Measurements from ENCODE around the gene CDC25B. TPM values are rescaled to one million over a fixed set of nuclear protein-coding genes. Genes with fewer than 3 reads are reported as not detected.

The CDC25B gene
- 10 to 100 TPM; 31.4 to 45.0 (median 36.7) TPM for polyA plus RNA-seq (ENCODE audit: insufficient read length in 4 of 4)

DNA sequence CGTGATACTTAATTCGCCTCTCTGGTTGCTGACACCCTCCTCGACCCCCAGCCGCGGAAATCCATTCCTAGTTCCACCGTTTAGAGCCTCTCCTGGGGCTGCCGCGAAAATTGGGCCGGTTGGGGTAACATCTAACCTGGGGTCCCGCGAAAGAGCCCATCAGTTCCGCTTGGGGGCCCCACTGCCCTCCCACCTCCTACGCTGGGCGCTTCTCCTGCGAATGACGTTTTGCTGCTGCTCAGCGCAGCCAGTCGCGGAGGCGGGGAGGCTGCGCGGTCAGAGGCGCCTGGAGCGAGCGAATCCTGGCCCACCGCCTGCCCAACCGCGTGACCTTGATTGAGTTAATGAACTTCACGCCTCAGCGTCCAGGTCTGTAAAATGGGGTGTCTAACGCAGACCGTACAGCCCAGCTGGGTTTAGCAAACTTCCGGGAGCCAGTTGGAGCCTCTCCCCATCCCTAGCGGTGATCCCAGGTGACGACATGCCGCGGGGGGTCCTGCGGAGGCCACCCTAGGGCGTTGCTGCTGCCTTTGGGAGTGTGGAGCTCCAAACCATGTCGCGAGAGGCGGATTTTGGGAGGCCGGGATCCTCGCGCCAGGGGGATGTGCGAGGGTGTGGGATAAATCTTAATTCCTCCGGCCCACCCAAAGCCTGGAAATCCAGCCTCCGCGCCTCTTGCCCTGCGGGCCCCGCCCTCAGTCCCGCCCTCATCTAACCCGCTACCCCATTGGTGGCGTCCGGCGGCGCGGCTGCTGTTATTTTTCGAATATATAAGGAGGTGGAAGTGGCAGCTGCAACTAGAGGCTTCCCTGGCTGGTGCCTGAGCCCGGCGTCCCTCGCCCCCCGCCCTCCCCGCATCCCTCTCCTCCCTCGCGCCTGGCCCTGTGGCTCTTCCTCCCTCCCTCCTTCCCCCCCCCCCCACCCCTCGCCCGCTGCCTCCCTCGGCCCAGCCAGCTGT, at the start of gene CDC25B:
TSS of gene CDC25B (plus strand) at position 800 of the 958 bp plus-strand sequence. CDS start 222 bp downstream, outside the sequence.
- DNase-seq (ENCODE audit: low read depth in 4 of 4, low spot score in 2 of 4): peak in 3 of 4 donors; percentile 75 to 87 (median 82)

DNA sequence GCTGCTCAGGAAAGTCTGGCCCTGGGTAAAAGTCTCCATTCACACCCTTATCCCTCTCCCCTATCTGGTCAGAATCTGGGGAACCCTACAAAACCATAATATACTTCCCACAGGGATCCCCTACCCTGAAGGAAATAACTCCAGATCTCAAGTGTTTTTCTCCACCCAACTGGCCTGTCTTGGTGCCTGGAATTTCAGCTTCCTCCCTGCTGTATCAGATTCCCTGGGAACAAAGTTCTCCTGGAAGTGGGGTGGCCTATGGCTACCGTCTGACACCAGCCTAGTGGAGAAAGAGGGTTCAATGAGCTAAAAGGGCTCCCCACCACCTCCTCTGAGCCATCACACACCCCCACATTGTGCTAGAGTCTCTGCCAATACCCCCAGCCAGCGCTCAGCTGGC, 48.6 kb upstream of the CDC25B start:
- DNase-seq (ENCODE audit: low read depth in 4 of 4, low spot score in 2 of 4): no peak

DNA sequence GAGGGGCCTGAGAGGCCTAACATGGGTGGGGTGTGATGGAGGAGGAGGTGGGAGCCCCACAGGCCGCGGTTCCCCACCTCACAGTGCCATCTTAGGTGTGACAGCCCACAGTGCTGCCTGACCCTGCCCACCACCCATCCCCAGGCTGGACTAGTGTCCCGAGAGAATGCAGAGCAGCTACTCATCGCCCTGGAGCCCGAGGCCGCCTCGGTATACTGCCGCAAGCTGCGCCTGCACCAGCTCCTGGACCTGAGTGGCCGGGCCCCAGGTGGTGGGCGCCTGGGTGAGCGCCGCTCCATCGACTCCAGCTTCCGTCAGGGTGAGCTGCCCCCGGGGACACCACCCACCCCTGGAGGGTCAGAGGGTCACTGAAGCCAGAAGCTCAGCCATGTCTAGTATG, 48.0 kb upstream of the CDC25B start:
- DNase-seq (ENCODE audit: low read depth in 4 of 4, low spot score in 2 of 4): no peak

DNA sequence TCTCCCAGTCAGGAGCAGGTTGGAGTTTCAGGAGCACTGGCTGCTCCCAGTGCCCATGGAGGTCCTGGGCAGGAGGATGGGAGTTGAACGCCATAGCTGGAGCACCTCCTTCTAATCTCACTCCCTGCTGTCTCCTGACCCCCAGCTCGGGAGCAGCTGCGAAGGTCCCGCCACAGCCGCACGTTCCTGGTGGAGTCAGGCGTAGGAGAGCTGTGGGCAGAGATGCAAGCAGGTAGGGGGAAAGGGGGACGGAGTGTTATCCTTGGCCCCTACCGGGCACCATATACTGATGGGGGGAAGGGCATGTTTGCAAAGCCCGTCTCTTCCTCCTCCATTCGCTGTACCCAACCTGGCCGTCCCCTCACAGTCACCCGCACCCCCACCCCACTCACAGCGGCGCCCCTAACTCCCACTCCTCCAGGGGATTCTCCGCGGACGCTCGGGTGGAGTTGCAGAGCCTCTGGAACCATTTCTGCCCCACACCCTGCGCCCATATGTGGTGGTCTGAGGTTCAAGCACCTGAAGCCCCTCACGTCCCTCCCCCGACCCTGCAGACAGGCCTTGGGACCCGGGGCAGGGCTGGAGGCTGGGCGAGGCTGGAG, 46.9 kb upstream of the CDC25B start:
- no peak for DNase-seq (ENCODE audit: low read depth in 4 of 4, low spot score in 2 of 4)

DNA sequence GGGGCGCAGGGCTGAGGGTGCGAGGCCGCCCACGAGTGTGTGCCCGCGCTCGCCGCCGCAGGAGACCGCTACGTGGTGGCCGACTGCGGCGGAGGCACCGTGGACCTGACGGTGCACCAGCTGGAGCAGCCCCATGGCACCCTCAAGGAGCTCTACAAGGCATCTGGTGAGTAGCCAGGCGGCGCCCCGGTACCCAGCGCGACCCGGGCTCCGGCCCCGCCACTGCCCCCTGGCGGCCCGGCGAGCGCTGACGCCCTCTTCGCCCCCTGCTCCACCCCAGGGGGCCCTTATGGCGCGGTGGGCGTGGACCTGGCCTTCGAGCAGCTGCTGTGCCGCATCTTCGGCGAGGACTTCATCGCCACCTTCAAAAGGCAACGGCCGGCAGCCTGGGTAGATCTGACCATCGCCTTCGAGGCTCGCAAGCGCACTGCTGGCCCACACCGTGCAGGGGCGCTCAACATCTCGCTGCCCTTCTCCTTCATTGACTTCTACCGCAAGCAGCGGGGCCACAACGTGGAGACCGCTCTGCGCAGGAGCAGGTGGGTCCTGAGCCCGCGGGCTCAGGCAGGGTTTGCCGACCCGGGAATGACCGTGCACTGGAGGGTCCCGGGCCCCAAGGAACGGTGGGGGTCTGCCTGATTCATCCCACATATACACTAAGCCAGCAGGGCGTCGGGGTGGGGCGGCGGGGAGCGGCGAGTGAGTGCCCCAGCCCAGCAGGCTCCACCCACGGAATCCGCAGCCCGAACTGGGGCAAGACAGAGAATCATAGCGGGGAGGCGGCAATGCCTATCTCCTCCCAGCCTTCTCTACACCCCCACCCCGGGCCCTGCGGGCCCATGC, 46.2 kb upstream of the CDC25B start:
- DNase-seq (ENCODE audit: low read depth in 4 of 4, low spot score in 2 of 4): no peak

DNA sequence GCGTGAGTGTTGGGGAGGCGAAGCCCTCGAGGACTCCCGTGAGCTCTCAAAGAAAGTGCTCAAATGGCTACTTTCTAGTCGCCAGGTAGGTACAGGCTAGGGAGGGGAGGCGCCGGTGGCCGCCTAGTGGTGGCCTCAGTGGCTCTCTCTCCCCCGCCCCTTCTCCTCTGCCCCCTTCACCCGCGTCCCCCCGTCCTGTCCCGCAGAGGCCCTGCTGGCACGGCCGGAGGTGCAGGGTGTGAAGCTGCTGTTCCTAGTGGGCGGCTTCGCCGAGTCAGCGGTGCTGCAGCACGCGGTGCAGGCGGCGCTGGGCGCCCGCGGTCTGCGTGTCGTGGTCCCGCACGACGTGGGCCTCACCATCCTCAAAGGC, 44.8 kb upstream of the CDC25B start:
- no peak for DNase-seq (ENCODE audit: low read depth in 4 of 4, low spot score in 2 of 4)

DNA sequence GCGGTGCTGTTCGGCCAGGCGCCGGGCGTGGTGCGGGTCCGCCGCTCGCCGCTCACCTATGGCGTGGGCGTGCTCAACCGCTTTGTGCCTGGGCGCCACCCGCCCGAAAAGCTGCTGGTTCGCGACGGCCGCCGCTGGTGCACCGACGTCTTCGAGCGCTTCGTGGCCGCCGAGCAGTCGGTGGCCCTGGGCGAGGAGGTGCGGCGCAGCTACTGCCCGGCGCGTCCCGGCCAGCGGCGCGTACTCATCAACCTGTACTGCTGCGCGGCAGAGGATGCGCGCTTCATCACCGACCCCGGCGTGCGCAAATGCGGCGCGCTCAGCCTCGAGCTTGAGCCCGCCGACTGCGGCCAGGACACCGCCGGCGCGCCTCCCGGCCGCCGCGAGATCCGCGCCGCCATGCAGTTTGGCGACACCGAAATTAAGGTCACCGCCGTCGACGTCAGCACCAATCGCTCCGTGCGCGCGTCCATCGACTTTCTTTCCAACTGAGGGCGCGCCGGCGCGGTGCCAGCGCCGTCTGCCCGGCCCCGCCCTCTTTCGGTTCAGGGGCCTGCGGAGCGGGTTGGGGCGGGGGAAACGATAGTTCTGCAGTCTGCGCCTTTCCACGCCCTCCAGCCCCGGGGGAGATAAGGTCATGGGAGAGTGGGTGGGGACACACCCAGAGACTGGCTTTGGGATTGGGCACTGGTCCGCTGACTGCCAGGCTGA, 44.3 kb upstream of the CDC25B start:
- no peak for DNase-seq (ENCODE audit: low read depth in 4 of 4, low spot score in 2 of 4)

DNA sequence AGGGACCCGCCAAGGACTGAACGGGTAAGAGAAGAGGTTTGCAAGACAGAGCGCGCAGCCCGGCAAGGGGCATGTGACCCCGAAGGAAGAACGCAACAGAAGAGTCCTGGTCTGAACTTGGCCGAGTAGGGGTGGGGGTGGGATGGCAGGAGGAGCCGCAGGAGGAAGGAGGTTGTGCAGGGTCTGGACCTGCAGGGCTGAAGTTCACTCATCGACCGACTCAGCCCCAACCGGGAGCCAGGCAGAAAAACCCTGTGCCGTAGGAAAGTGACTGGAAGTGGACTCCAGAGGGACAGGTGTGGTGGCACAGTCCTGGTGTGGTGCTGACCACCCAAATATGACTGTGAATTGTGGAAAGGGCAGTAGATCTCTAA, 43.7 kb upstream of the CDC25B start:
- no peak for DNase-seq (ENCODE audit: low read depth in 4 of 4, low spot score in 2 of 4)

DNA sequence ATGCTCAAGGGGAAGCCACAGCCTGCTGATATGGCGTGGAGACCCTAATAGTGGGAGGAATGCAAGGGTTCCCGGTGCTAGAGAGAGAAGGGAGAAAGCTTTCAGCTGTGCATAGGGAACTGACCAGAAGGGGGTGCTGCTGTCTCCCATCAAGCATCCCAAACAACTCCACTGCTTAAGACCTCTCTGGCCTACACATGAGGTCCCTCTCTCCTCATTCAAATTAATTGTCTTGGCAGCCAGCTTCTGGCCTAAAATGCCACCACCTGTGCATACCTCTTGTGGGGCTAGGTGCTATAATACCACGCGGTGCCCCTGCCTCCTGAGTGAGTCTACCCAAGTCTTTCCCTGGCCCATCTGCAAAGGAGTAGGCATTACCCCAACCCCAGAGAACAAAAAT, 43.0 kb upstream of the CDC25B start:
- no peak for DNase-seq (ENCODE audit: low read depth in 4 of 4, low spot score in 2 of 4)

DNA sequence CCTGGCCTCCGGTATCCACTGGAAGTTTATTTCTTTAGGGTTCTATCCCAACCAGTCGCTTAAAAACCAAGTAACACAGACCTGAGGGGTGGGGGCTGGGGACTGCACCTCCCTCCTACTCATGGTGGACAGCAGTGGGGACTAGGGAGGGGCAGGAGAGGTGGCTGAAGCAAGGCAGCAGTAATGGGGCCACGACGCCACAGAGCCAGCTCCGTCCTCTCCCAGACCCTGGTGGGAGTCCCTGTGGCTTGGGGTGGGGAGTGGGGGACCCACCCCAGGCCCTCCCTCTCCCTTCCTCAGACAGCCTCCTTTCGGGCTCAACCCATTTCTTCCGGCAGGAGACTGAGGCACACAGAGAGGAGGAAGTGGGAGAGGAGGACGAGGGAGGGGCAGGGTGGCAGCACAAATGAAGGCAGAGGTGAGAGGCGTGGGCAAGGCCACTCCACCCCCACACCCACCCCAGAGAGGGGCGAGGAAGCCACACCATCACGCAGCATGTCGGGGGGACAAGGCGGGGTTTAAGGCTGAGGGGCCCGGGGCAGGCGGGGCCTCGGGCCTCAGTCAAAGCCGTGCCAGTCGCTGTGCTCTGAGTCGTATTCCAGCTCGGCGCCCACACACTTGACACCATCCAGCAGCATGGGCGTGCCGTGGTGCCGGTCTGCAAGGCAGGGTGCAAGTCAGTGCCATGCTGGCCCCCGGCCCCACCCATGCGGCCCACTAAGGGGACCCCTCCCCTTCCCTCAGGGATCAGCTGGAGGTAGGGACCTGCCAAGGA, 42.4 kb upstream of the CDC25B start:
- no peak for DNase-seq (ENCODE audit: low read depth in 4 of 4, low spot score in 2 of 4)

DNA sequence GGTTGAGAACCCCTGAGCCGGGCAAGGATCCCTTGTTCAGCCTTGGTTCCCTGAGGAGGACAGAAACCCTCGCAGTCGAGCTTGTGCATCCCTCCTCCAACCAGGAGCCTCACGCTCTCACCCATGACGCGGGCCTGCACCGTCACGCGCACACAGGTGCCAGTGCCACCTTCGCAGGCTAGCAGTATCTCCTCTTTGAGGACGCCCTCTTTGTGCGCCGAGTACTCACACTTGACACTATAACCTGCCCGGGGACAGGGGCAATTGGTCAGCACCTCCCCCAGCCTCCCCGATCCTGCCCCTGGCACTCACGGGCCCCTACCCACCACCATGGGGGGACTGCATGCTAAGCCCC, 41.9 kb upstream of the CDC25B start:
- DNase-seq (ENCODE audit: low read depth in 4 of 4, low spot score in 2 of 4): no peak

DNA sequence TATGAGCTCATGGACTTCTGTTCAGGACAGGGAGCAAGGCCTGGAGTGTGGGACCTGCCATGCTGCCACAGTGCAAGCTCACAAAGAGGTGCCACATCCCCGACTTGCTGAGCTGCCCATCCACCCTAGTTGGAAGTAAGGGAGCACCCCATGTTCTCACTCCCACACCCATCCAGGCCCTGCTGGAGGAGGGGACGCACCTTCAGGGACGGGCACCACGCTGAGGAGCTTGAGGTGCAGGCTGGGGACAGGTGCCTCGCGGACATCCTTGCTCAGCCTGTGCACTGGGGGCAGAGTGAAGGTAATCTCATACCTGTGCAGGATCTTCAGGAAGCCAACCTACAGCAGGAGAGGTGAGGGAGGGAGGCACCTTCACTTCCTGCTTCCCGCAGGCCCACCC, 40.8 kb upstream of the CDC25B start:
- no peak for DNase-seq (ENCODE audit: low read depth in 4 of 4, low spot score in 2 of 4)

DNA sequence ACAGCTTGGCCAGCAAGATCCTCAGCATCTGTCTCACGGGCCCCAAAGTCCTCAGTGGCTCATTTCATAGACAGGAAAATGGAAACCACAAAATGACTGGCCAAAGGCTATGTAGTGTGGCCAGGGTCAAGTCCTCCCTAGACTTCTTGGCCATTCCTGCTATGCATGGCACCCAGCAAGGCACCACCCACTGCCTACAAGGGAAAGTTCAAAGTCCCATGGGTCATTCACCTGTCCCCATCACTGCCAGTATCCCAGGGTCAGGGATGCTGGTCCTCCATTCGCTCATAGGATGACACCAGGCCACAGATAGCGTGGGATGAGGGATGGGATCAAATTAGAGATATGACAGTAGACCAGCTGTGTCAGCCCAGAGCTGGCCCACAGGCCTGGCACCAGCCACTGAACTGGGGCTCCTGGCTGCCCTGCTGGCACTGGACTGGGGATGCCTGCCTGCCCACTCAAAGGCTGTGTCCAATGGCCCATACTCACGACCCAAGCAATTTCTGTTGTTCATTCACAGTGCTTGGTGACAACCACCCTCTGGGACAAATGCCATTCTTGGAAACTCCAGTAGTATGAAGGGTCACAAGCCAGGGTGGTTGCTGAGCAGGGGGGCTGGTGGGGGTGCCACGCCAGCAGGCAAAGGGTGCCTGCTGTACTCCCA, 40.2 kb upstream of the CDC25B start:
- no peak for DNase-seq (ENCODE audit: low read depth in 4 of 4, low spot score in 2 of 4)

DNA sequence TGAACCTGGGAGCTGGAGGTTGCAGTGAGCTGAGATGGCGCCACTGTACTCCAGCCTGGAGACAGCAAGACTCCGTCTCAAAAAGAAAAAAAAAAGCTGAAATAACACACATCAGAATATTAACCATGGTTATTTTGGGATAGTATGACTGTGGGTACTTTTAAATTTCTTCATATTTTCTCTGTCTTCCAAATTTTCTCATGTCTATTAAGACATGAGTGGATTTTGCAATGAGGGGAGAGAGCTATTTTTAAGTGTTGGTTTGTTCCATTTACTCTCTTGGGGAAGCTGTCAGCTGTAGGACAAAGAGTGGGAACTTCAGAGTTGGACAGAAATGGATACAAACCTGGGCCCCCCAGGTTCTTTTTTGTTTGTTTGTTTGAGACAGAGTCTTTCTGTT, 38.8 kb upstream of the CDC25B start:
- no peak for DNase-seq (ENCODE audit: low read depth in 4 of 4, low spot score in 2 of 4)

DNA sequence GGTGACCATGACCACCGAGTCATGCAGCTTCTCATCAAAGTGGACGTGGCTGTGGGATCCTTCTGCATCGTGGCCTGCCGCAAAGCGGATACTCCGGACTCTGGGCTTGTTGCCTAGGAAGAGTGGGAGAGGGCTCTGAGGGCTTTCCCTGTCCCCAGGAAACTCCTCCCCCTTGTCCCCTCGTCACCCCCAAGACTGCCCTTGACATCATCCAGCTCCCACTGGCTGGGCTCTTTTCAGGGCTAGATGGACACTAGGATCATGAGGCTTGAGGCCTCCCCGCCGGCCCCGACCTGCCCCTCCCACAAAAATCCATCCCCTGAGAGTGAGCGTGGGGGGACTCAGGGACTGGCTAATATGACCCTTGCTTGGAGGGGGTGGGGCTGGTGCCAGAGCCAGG, 37.5 kb upstream of the CDC25B start:
- no peak for DNase-seq (ENCODE audit: low read depth in 4 of 4, low spot score in 2 of 4)

DNA sequence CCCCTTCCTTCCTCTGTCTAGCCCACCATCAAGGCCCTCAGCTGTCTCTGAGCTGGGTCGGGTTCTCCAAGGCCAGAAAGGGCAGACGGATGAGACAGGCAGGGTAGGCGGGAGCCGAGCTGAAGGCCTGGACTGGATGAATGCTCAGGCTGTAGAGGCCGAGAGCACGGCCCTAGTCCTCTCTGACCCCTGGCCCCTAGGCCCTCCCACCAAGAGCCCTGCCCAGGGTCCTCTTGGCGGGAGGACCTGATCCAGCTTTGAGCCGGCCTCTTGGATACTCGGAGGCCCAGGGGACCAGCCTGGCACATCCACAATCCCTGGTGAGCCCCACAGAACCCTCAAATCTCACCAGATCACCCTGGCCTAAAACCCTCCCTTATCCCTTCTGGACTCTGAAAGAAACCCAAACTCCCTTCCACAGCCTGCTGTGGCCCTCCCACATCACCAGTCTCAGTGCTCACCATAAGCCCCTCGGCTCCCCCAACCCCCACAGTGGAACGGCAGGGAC, 36.7 kb upstream of the CDC25B start:
- no peak for DNase-seq (ENCODE audit: low read depth in 4 of 4, low spot score in 2 of 4)

DNA sequence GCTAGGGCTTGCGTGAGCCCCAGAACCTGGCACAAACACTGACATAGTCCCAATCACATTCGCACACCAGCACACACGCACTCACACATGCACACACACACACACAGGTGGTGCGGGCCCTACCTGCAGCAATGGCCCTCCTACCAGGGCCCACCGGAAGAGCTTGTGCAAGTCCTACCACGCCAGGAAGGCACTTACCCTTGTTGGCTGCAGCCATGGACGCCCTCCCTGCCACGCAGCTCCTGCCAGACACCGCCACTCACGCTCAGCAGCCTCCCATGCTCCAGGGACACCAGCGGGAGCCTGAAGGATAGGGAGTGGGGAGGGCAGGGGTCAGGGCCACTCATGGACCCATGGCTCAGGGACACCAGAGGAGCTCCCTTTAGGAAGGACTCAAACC, 36.2 kb upstream of the CDC25B start:
- no peak for DNase-seq (ENCODE audit: low read depth in 4 of 4, low spot score in 2 of 4)

DNA sequence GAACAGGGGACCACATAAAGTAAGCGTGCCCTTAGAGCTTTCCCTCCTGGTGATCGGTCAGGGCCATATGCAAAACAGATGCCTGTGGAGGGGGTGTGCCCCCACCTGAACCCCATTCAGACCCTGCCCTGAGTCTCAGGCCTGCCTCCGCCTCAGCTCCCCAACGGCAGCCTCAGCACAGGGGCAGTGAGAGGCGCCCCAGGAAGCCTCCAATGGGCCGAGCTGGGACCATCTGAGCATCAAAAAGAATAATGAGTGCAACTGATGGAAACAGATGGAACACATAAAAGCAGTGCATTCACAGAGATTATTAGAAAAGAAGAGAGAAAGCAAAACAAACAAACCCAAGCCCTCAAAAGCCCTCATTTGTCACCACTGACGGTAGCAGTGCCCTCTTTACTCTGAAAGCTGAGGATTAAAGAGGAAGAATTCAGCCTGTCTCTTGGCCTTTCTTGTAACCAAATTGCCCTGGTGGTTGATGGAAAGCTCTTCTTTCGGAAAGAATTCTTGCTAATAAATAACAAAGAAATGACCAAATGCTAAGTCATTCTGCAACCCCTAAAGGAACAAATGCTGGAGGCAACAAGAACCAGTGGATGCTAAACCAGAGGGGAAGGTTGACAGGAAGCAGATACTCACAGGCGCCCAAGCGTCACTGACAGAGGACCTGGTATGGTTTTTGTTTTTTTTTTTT, 35.3 kb upstream of the CDC25B start:
- peak in 1 of 4 donors; percentile 61 for DNase-seq (ENCODE audit: low read depth in 4 of 4, low spot score in 2 of 4)
